ENCODE results near the gene MCF2L2.

DNA sequence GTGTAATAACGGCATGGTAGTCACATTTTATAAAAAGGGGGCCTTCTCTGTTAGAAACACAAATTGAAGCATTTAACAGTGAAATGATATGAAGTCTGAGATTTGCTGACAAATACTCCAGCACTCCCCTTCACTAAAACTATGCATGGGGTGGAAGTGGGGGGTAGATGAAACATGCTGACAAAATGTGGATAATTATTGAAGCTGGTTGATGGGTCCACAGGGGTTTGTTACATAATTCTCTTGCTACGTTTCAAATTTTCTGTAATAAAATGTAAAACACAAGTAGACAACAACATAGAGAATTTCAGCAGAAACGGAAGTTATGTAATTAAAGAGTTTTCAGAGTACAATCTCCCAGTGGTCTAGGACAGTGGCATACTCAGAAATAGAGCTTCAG lies 37.0 kb downstream of the MCF2L2 start:
- TF ChIP-seq TOX (CRISPR knock-in tag; IDR thresholded peaks at IDR 0.05; ENCODE audit: borderline replicate concordance) (no peak), ZFP30 (CRISPR knock-in tag; IDR thresholded peaks at IDR 0.05) (no peak)

Data from SK-N-SH treated with all-trans-retinoic acid at 6 μM for 48 hours (cell line).